GM18868 (cell line): ENCODE data around the gene INSRR.

Experiments
- ATAC-seq: cut with Tn5 transposase; IDR thresholded peaks from one replicate; pipeline ENCODE4 v1.9.1; 2021; ENCODE audit warnings: mild to moderate bottlenecking, moderate library complexity; ENCODE audit not compliant: unreplicated experiment

Gene INSRR

DNA sequence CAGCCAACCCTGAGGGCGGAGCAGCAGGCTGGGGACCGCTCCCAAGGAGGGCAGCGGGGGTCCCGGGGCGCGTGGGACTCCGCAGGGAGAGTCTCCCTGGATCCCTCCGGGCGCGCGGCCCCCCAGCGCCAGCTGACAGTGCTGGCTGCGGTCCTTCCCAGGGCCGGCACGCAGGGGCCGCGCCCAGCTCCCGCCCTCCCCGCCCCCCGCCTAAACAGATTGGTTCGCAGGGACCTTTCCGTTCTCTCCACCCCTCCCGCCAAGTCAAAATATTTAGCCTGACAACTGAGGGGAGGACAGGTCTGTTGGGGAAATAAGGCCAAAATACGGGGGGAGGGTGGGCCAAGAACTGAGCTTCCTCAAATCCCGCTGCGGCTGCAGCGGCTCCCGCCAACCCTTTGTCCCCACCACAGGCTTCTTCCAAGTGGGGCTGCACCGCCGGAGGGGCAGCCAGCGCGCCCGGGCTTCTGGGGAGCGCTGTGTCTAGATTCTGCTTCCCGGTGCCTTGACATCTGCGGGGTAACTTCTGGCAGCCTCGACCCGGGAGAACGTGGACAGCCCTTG, at the start of gene INSRR:
TSS of gene INSRR (minus strand) at position 159 of the 564 bp plus-strand sequence. CDS start 496 bp downstream, outside the sequence.
- ATAC-seq = no peak

DNA sequence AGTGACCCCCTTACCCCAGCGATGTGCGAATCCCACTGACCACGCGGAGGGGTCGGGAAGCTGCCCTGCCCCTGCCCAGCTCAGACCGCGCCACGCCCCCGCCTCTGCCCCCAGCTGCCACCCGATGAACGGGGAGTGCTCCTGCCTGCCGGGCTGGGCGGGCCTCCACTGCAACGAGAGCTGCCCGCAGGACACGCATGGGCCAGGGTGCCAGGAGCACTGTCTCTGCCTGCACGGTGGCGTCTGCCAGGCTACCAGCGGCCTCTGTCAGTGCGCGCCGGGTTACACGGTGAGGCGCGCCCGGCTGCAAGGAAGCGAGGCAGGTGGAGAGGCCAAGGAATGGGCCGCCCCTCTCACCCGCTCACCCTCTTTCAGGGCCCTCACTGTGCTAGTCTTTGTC, 49.6 kb upstream of the INSRR start:
- no peak for ATAC-seq

DNA sequence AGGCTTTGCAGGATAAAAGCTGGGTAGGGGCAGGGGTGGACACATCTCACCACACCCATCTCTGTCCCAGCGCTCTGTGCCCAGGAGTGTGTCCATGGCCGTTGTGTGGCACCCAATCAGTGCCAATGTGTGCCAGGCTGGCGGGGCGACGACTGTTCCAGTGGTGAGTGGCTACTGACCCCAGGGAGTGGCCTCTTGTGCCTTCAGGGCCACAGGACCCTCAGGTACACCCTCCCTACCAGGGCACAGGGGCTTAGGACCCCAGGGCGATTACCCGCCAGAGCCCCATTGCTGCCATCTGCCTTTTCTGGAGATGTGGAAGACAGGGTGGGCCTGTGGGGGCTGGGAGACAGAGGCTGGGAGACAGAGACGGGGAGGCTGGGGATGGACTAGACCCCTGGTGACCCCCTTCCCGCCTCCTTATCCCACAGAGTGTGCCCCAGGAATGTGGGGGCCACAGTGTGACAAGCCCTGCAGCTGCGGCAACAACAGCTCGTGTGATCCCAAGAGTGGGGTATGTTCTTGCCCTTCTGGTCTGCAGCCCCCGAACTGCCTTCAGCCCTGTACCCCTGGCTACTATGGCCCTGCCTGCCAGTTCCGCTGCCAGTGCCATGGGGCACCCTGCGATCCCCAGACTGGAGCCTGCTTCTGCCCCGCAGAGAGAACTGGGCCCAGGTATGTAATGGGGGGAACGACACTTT, 47.4 kb upstream of the INSRR start:
- no peak for ATAC-seq

DNA sequence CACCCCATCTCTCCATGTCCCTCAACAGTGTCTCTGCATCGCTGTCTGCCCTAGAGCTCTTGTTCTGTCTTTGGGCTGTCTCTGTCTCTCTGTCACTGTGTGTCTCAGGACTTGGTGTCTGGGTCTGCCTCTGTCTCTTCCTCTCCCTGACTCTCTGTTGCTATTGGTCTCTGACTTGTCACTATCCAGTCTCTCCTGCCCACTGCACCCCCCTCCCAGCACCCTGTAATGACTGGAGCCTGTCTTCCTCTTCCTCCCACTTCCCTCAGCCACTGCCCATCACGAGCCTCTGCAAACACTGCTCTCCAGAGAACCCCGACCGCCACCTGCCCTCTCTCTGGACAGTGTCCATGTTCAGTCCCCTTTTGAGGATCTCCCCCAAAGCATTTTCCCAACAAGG, 46.7 kb upstream of the INSRR start:
- no peak for ATAC-seq

DNA sequence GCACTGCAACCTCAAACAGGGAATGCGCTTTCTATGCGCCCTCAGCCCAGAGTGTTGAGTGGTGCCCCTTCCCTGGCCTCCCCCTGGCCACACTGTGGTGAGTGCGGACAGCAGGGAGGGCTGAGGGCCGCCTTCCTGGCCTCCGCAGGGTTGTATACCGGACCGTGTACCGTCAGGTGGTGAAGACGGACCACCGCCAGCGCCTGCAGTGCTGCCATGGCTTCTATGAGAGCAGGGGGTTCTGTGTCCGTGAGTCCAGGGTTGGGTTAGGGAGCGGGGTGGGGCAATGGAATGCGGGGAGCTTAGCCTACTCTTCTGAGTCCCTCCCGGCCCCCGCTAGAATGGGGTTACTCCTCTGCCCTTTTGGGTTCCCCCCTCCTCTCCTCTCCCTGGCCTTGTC, 46.3 kb upstream of the INSRR start:
- no peak for ATAC-seq

DNA sequence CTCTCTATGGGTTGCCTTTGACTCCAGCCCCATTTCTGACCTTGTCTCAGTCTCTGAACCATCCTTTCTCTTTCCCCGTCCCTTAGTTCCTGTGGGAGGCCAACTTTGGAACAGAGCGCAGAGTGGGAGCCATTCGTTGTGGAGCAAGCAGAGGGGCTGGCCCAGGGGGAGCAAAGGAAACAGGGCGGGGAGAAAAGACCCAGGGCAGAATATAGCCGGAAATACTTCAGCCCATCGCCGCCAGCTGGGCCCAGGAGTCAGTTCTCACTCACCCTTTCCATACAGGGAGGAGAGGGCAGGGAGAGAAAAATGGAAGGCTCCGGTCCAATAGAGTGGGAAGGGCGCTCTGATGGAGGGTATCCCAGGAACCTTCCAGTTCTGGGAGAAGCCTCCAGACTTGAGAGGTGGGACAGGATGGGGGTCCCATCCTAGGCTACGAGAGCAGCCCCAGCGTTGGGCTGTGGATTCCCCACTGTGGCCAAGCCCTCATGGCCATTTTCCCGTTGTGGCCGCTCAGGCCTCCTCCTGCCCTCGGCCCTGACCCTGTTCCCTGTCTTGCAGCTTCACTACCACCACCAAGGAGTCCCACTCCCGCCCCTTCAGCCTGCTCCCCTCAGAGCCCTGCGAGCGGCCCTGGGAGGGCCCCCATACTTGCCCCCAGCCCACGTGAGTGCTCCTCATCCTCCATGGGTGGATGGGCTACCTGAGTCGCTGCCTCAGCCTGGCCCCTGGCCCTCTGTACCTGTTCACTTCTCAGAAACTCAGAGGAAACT, 45.5 kb upstream of the INSRR start:
- no peak for ATAC-seq

DNA sequence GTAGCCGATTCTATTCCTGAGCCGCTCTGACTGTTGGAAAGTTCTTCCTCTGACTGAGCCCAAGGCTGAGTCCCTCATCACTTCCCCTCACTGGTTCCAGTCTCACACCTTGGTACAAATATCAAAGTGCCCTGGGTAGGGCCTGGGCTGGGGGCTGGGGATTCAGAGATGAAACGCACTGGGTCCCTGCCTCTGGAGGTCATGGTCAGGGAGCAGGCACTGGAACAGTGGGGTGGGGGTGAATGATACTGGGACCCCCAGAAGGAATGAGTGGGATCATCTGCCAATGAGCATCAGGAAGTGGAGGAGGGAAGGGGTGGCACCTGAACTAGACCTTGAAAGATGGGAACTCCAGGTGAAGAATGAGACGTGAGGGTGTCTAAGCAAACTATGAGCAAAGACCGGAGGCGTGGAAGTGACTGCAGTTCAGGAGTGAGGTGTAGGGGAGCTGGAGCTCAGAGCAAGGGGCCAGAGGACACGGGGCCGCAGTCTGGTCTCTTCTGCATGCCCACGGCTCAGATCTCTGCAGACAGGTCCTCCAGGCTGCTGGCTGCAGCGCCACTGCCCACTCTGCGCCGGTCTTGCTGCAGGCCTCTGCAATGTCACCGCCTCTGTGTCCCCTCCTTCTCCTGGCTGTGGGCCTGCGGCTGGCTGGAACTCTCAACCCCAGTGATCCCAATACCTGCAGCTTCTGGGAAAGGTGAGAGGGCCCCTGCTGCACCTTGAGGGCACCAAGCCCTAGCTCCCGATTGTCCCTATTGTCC, 44.6 kb upstream of the INSRR start:
- no peak for ATAC-seq

DNA sequence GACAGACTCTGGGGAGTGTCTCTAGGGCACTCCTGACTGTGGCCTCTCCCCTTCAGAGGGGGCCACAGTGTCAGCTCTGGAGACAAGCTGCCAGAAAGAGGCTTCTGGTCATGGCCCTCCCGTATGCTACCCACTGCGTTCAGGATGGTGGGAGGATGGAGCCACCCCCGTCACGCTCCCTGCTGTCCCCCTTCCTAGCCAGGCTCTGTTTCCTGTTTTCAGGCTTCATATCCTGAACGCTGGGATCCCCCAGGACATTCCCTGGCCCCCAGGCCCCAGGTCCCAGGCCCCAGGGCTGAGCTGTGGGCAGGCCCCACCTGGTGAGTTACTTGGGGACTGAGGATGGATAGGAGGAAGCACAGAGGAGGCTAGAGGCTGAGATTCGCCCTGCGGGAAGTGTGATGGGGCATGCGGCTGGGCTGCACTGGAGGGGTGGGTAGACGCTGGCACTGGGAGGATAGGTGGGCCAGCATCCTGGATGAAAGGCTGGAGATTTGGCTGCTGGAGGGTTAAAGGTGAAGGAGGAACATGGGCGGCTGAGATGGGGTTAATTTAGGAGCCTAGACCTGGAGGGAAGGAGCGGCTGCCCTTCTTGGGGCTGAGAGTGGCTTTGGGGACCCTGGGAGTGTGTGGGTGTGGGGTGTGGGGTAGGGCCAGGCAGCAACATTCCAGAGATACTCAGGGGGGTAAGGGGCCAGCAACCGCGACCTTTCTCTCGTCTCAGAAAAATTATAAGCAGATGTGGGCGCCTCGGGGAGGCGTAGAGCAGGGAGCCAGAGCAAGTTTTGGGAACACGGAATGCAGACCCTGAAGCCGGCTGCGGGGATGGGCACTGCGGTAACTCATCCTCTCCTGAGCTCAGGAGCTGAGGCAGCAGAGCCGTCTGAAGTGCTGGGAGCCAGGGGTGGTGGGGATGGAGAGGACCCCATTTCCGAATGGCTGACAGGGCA, 43.3 kb upstream of the INSRR start:
- no peak for ATAC-seq

DNA sequence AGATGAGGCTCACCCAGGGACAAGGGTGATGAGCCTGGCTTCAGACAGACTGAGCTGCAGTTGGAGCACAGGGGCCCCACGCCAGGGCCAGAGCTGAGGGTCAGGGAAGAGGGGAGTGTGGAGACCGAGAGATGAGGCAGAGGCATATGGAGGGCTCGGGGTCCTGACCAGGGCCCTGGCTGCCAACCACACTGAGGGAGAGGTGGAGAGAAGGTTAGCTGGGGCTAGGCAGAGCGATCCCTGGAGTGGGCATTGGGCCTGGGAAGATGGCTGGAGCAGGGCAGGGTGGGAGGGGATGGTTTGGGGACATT, 42.6 kb upstream of the INSRR start:
- ATAC-seq = no peak

DNA sequence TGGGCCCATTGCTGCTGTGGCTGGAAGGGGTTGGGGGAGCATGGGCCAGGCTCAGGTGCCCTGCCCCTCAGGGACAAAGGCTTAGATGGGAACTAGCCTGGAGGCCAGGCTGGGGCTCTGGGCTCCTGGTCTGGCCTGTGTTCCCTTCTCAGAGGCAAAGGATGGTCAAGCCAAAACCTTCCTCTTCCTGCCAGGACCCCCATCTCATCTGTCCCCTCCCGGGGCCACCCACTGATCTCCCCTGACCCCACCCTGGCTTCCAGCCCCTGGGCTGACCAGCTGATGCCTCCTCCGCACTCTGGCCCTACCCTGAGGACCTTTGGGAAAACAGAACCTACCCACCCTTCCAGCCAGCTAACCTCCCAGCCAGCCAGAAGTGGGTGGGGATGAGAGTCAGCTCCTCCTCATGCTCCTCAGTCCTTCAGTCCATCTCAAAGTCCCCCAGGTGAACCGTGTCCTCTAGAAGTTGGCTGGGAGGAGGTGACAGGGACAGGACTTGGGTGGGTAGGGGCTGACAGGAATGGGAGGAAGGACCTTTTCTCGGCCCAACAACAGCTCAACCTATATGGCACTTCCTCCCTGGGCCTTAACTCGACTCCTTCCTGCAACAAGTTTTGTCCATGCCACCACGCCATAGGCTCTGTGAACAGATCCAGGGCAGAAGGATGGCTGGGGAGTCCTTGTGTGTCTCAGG, 42.1 kb upstream of the INSRR start:
- ATAC-seq = no peak

DNA sequence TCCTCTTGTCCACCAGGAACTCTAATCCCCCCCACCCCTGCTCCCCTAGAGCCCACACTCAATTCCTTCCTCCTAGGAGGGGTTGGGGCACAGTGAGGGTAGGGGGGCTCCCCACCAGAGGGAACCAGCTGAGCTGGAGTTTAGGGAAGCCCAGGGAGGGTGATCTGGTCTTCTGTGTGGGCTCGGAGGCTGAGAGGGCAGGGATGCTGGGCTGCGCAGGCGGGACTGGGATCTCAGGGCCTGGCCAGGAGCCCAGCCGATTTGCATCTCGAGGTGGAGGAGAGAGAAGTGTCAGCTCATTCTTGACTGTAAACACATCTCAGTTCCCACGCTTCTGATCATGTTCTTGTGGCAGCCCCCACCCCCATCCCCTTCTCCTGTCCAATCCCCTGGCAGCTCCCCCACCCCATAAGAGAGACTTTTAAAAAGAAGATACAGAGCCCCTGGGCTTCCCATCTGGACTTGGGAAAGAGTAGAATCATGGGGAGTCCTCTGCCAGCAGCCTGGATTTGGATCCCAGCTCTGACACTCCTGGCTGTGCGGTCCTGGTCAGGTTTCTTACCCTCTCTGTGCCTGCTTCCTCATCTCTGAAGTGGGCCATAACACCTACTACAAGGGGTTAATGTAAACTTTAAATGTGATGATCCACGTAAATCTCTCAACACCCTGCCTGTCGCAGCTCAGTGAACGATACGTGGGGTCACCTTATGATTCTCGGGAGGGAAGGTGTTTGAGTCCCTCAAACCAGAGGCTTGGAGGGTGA, 41.2 kb upstream of the INSRR start:
- no peak for ATAC-seq

DNA sequence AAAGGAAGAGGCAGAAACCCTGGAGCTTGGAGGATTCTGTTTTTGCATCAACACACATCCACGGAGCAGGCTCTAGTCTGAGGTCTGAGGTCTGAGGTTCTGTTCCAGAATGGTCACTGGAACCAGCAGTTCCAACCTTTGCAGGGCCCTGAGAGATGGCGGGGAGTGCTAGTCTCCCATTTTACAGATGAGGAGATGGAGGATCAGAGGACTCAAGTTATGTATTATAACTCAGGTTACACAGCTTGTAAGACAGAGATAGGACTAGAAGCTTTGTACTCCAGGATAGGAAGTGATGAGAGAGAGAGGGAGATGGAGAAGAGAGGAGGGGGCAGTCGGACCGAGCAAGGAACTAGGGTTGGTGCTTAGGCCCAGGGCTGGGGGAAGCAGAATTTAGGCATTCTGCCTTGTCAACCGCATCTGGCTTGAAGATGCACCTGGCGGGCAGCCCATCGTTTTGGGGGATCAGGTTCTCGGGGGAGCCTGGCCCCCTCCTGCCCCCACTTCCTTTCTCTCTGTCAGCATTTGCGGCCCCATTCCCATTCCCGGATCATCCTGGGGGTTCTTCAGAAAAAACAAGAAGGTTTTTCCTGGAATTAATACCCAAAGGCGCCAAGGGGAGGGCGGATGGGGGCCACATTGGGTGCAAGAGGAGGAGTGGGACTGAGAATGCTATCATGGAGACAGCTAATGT, 40.2 kb upstream of the INSRR start:
- no peak for ATAC-seq

DNA sequence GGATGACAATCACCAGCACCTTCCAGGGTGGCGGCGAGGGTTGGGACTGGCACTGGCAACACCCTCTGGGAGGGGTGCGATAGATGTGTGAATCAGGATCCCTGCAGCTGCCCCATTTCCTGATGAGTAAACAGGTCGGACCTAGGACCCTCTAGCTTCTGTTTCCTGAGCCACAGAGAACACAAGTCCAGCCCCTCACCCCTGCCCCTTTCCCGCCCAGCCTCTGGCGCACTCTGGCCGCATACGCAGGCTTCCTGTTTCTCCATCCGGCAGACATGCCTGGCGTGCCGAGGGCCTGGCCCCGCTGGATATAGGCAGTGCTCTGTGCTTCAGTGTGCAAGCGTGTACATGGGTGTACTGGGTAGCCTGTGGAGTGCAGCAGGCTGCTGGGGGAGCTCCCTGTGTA, 39.2 kb upstream of the INSRR start:
- no peak for ATAC-seq

DNA sequence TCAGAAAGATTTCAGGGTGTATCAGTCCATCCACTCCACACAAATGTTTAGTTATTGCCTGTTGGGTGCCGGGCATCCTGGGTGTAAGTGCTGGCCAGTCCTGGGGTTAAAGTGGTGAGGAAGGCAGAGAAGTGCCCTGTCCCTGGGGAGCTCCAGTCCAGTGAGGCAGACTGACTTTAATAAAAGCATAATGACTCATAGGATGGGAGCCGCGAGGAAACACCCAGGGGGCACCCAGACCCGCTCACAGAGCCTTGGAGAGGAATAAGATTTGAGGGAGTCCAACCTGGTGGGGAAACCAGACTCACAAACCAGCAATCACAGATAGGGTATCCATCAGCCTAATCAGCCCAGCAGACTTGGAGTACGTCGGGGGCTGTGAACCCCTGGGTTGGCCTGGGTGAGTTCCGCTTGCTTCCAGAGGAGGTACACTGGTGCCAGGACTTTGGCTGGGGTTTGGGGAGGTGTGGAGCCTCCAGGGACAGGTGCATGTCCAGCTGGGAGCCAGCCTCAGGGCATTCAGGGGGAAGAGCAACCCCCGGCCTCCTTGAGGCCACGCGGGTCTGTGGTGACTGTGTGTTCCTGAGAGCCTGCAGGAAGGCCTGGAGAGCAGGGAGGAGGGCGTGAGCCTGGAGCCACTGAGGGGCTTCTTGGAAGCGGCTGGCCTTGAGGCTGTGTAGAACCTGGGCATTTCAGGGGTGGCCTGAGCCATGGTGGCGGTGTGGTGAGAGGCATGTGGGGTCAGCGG, 38.3 kb upstream of the INSRR start:
- ATAC-seq = no peak

DNA sequence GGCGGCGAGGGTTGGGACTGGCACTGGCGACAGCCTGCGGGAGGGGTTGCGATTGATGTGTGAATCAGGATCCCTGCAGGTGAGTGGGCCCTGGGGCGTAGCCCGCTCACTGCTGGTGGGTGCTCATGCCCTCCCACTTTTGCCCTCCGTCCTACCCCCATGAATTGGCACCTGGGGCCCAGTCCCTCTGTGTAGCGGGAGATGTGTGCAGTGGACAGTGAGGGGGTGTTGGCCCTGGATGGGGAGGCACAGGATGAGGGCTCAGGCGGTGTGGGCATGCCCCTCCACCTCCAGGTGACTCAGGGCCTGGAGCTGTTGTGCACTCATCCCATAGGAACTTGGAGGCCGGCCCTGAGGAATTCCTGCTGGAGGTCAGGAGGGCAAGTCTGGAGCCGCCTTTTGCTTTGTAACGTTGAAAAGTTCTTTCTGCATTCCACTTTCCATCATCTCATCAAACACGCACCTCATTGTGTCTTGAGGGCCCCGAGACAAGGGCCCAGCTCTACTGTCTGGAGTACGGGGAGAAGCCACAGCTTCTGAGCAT, 37.6 kb upstream of the INSRR start:
- no peak for ATAC-seq

DNA sequence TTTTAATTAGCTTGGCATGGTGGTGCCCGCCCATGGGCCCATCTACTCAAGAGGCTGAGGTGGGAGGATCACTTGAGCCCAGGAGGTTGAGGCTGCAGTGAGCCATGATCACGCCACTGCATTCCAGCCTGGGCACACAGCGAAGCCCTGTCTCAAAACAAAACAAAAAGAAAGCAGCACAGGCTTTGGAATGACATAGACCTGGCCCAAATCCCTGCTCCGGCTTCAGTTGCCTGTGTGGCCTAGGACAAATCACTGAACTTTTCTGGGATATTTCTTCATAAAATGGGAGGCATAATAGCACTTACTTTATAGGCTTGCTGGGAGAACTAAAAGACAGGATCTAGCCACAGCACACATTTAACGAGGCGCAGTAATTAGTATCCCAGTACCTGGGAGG, 37.0 kb upstream of the INSRR start:
- no peak for ATAC-seq

DNA sequence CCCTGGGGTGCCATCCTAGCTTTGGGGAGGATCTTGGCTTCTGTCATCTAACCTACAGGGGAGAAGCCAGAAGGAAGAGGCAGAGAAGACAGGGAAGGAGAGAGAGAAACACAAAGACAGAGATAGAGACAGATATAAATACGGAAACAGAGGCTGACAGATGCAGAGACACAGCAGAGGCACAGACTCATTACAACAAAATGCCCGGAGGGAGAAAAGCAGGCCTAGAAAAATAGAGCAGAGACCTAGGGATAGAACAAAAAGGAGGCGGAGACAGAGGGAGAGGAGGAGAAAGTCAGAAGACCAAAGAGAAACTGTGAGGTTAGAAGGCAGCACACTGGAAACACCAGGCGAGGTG, 36.5 kb upstream of the INSRR start:
- no peak for ATAC-seq
